CD14-positive monocyte (primary cell): Measurements from ENCODE around the gene SLC4A1. TPM values are rescaled to one million over a fixed set of nuclear protein-coding genes. Genes with fewer than 3 reads are reported as not detected.

Experiments used
- DNase-seq, 3 donors: peaks; one replicate each; pipeline ENCODE4 v3.0.0-alpha.2; 2011 to 2022
- H2AFZ ChIP-seq: 2 replicates; pipeline ENCODE4 v1.6.0; 2012; ENCODE audit warnings: mild to moderate bottlenecking, low read depth, low read length, inconsistent platforms; ENCODE audit not compliant: insufficient read depth, poor library complexity, severe bottlenecking
- H3K27ac ChIP-seq, 2 donors: 1 replicate in 1 of 2; 2 replicates in 1 of 2; pipeline ENCODE4 v1.5.1; 2012 to 2013; ENCODE audit warnings: low read length in 2 of 2, control low read depth in 1 of 2, inconsistent platforms in 1 of 2, low read depth in 1 of 2, mild to moderate bottlenecking in 1 of 2
- H3K27me3 ChIP-seq, 2 donors: one replicate each; pipeline versions ENCODE4 v1.6.0 to v1.6.1; 2011 to 2013; ENCODE audit warnings: low read length in 2 of 2; ENCODE audit not compliant: control insufficient read depth in 2 of 2, insufficient read depth in 2 of 2
- H3K36me3 ChIP-seq, 2 donors: replicated peaks in 1 of 2; 1 replicate in 1 of 2; 2 replicates in 1 of 2; pipeline versions ENCODE4 v1.5.1 to v1.6.1; 2012 to 2013; ENCODE audit warnings: low read length in 2 of 2, control low read depth in 1 of 2, inconsistent platforms in 1 of 2, mild to moderate bottlenecking in 1 of 2; ENCODE audit not compliant: insufficient read depth in 2 of 2, control insufficient read depth in 1 of 2
- H3K4me1 ChIP-seq, 2 donors: 1 replicate in 1 of 2; 2 replicates in 1 of 2; pipeline versions ENCODE4 v1.5.1 to v1.6.1; 2012 to 2013; ENCODE audit warnings: low read length in 2 of 2, control low read depth in 1 of 2, inconsistent platforms in 1 of 2, mild to moderate bottlenecking in 1 of 2, moderate library complexity in 1 of 2; ENCODE audit not compliant: insufficient read depth in 2 of 2, control insufficient read depth in 1 of 2
- H3K4me2 ChIP-seq: replicated peaks from 2 replicates; pipeline ENCODE3; 2012; ENCODE audit warnings: low read length, moderate library complexity, mild to moderate bottlenecking; ENCODE audit not compliant: poor library complexity, severe bottlenecking; ENCODE audit errors: extremely low read depth
- H3K4me3 ChIP-seq, 3 experiments: fragments of 200-600 bp in 1 of 3; sonication (generic) in 1 of 3; replicated peaks in 1 of 3; 1 replicate in 2 of 3; 2 replicates in 1 of 3; pipeline ENCODE4 v1.5.1; 2011 to 2013; ENCODE audit warnings: low read length in 3 of 3, mild to moderate bottlenecking in 3 of 3, control low read depth in 2 of 3, low read depth in 2 of 3, inconsistent platforms in 1 of 3, moderate library complexity in 1 of 3
- H3K79me2 ChIP-seq: 2 replicates; pipeline ENCODE4 v1.6.0; 2012; ENCODE audit warnings: mild to moderate bottlenecking, control low read depth, inconsistent platforms, low read length, moderate library complexity; ENCODE audit not compliant: insufficient read depth
- H3K9ac ChIP-seq: 2 replicates; pipeline ENCODE4 v1.6.0; 2017; ENCODE audit warnings: low read length, mild to moderate bottlenecking; ENCODE audit not compliant: insufficient read depth, poor library complexity, severe bottlenecking
- H3K9me3 ChIP-seq, 2 donors: replicated peaks in 1 of 2; 1 replicate in 1 of 2; 2 replicates in 1 of 2; pipeline versions ENCODE4 v1.5.1 to v1.6.1; 2012 to 2013; ENCODE audit warnings: low read length in 2 of 2, control low read depth in 1 of 2; ENCODE audit not compliant: control insufficient read depth in 1 of 2, insufficient read depth in 1 of 2
- H4K20me1 ChIP-seq: 2 replicates; pipeline ENCODE4 v1.6.0; 2012; ENCODE audit warnings: mild to moderate bottlenecking, low read length, control low read depth, moderate library complexity; ENCODE audit not compliant: insufficient read depth
- H3K27ac Mint-ChIP-seq, 7 donors: one replicate each; pipeline ENCODE4 v1.8.0; 2020; ENCODE audit warnings: mild to moderate bottlenecking in 7 of 7, mixed read lengths in 7 of 7, moderate library complexity in 6 of 7, inconsistent platforms in 2 of 7
- H3K27me3 Mint-ChIP-seq, 3 donors: one replicate each; pipeline ENCODE4 v1.8.0; 2021 to 2022; ENCODE audit warnings: low read depth in 3 of 3, mild to moderate bottlenecking in 3 of 3, mixed read lengths in 3 of 3, moderate library complexity in 3 of 3, inconsistent platforms in 1 of 3
- H3K36me3 Mint-ChIP-seq, 2 donors: one replicate each; pipeline ENCODE4 v1.8.0; 2020; ENCODE audit warnings: mixed read lengths in 2 of 2, inconsistent platforms in 1 of 2, mild to moderate bottlenecking in 1 of 2
- H3K4me1 Mint-ChIP-seq: one replicate; pipeline ENCODE4 v1.8.0; 2020; ENCODE audit warnings: mild to moderate bottlenecking, mixed read lengths
- H3K4me3 Mint-ChIP-seq, 2 donors: one replicate each; pipeline ENCODE4 v1.8.0; 2020; ENCODE audit warnings: mild to moderate bottlenecking in 2 of 2, mixed read lengths in 2 of 2, moderate library complexity in 1 of 2
- H3K9me3 Mint-ChIP-seq, 7 donors: one replicate each; pipeline ENCODE4 v1.8.0; 2020 to 2022; ENCODE audit warnings: mixed read lengths in 7 of 7, mild to moderate bottlenecking in 6 of 7, moderate library complexity in 6 of 7, inconsistent platforms in 2 of 7
- WGBS: methylation state at CpG from one replicate; pipeline ENCODE4 v1.1.5; 2013; ENCODE audit warnings: missing lambda C conversion rate; ENCODE audit not compliant: insufficient coverage; 5-methylcytosine and 5-hydroxymethylcytosine counted together
- intact Hi-C, 2 donors: fragments of 100-400 bp; cut with micrococcal nuclease; formaldehyde crosslinking; loops; one replicate each; pipeline versions ENCODE4 v1.15.0 to v1.15.1; 2023
- polyA plus RNA-seq, 3 donors: library from polyadenylated mRNA; depleted of rRNA in 1 of 3; unstranded in 2 of 3; stranded (reverse) in 1 of 3; fragments of 300-500 nt in 2 of 3; fragments of >200 nt in 1 of 3; fragmentation: Illumina TruSeq in 2 of 3; gene quantifications; 1 replicate in 2 of 3; 2 replicates in 1 of 3; pipeline ENCODE4 v1.2.3, GENCODE V29; 2012 to 2021
- TF ChIP-seq, protein P1 (sequence below): fragments of 200-600 bp; IDR thresholded peaks from one replicate; pipeline ENCODE4 v1.8.0; 2022; ENCODE audit warnings: antibody characterized with exemption, mild to moderate bottlenecking

The SLC4A1 gene
- polyA plus RNA-seq, 3 donors = 0.04 TPM; not detected in 2

DNA sequence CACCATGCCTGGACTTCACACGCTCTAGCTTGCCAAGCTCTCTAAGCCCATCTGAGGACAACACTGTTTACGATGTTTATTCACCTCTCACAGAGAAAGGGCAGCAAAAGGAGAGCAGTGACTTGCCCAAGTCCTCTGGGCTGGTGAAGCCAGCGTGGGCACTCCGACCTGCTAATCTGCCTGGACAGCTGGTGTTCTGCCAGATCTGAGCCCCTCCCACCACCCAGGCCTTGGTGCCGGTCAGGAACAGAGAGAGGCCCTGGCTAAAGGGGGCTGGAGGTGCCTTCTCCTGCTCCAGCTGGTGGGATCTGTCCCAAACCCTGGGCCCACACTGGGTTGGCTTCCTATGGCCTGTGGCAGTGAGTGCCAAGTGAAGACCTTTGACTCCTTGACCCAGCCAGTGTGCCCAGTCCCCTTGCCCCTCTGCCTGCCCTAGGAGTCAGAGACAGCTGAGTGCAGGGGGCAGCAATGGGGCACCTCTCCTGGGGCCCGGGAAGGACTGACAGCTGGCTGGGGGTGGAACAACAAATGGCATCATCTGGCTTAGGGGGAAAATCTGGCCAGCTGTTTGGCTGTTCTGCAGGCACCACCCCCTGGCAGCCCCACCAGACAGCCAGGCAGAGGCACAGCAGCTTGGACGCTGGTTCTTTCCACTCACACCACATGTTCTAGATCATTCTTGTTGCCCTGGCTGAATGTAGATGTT, 1.8 kb upstream of the SLC4A1 start:
- no peak overlapping the region for H3K4me2 ChIP-seq
- H3K36me3 ChIP-seq = no peaks in the 10 kb centered on the region
- H3K79me2 ChIP-seq = no peaks in the 10 kb centered on the region
- TF ChIP-seq, protein P1, sequence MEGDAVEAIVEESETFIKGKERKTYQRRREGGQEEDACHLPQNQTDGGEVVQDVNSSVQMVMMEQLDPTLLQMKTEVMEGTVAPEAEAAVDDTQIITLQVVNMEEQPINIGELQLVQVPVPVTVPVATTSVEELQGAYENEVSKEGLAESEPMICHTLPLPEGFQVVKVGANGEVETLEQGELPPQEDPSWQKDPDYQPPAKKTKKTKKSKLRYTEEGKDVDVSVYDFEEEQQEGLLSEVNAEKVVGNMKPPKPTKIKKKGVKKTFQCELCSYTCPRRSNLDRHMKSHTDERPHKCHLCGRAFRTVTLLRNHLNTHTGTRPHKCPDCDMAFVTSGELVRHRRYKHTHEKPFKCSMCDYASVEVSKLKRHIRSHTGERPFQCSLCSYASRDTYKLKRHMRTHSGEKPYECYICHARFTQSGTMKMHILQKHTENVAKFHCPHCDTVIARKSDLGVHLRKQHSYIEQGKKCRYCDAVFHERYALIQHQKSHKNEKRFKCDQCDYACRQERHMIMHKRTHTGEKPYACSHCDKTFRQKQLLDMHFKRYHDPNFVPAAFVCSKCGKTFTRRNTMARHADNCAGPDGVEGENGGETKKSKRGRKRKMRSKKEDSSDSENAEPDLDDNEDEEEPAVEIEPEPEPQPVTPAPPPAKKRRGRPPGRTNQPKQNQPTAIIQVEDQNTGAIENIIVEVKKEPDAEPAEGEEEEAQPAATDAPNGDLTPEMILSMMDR = no peak
- Mint-ChIP-seq H3K4me3 (no peak overlapping the region), H3K4me1 (peaks cover 9% of the 10 kb centered on the region), H3K36me3 (no peaks in the 10 kb centered on the region), H3K27ac (no peak overlapping the region), H3K27me3 (peaks cover 3 to 17% (median 9%) of the 10 kb centered on the region in 3 donors), H3K9me3 (peaks cover 0 to 3% (median 0%) of the 10 kb centered on the region in 7 donors)
- H4K20me1 ChIP-seq = no peaks in the 10 kb centered on the region
- no peaks in the 10 kb centered on the region for H3K4me1 ChIP-seq
- DNase-seq = no peak
- no peak overlapping the region for H3K27ac ChIP-seq
- no peaks in the 10 kb centered on the region for H3K9me3 ChIP-seq
- intact Hi-C loops = no loop called here
- H3K9ac ChIP-seq = no peak overlapping the region
- H2AFZ ChIP-seq = no peak overlapping the region
- 84% methylated on average over 4 of the region's 7 CpGs for WGBS
- no peak overlapping the region for H3K4me3 ChIP-seq
- no peaks in the 10 kb centered on the region for H3K27me3 ChIP-seq

- peaks cover 3 to 12% (median 9%) of the 10 kb centered on the region in 3 donors for H3K27me3 Mint-ChIP-seq
- Histone ChIP-seq H4K20me1 (no peaks in the 10 kb centered on the region), H3K27ac (no peak overlapping the region), H3K4me2 (no peak overlapping the region), H3K9me3 (no peaks in the 10 kb centered on the region), H3K79me2 (no peaks in the 10 kb centered on the region), H2AFZ (no peak overlapping the region), H3K27me3 (no peaks in the 10 kb centered on the region), H3K36me3 (no peaks in the 10 kb centered on the region), H3K4me3 (no peak overlapping the region), H3K4me1 (no peaks in the 10 kb centered on the region), H3K9ac (no peak overlapping the region)
- WGBS = 82% methylated on average over 6 of the region's 11 CpGs
- H3K4me3 Mint-ChIP-seq = no peak overlapping the region
- TF ChIP-seq, protein P1 = no peak
- H3K27ac Mint-ChIP-seq = no peak overlapping the region
- DNase-seq = no peak
- H3K36me3 Mint-ChIP-seq = no peaks in the 10 kb centered on the region
- H3K9me3 Mint-ChIP-seq = no peaks in the 10 kb centered on the region
- intact Hi-C loops = no loop called here
- peaks cover 9% of the 10 kb centered on the region for H3K4me1 Mint-ChIP-seq
These were observed 987 bp upstream of the SLC4A1 start for GRCh38 chr17:44268709-44269534.
